Measurements from ENCODE around the gene ANKRD35.
"Not testable (repeated sequence)": the region's sequence is repeated elsewhere in the genome, so short reads cannot be mapped to it uniquely, and the experiment has no call there.

Gene ANKRD35

DNA sequence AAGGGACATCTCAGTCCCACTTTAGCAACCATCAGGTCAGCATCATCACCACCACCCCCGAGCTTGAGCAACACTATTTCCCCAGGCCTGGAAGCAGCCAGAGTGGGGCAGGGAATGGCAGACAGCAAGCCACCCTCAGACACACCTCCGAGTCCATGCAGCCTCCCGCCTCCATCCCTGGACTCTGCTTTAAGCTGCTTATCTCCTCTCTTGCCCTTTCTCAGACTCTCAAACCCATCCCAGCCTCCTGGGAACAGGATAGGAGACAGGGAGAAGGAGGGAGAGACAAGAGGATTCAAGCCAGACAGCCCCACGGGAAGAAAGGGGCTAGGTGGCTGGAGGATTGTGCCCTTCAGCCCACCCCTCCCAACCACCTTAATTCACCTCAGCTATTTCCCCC lies 28.5 kb downstream of the ANKRD35 start:
- no peak for DNase-seq

DNA sequence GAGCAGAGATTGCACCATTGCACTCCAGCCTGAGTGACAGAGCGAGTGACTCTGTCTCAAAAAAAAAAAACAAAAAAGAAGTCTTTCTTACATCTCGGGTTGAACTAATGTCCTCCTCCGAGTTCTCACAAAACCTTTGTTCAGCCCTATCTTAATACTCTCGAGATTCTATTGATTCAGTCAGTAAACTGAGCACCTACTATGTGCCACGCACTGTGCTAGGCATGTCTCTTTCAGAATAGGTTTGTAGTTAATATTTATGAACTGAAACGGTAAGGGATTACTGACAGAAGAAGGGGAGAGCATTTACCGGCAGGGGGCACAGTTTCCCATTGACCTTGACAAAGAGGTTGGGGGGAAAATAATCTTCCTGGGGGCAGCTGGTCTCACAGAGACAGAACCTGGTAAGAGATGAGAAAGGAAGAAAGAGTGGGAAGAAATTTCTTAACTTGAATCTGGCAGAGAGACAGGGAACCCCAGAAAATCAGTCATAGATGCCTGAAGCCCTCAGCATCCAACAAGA lies 30.2 kb downstream of the ANKRD35 start:
- no peak for DNase-seq

DNA sequence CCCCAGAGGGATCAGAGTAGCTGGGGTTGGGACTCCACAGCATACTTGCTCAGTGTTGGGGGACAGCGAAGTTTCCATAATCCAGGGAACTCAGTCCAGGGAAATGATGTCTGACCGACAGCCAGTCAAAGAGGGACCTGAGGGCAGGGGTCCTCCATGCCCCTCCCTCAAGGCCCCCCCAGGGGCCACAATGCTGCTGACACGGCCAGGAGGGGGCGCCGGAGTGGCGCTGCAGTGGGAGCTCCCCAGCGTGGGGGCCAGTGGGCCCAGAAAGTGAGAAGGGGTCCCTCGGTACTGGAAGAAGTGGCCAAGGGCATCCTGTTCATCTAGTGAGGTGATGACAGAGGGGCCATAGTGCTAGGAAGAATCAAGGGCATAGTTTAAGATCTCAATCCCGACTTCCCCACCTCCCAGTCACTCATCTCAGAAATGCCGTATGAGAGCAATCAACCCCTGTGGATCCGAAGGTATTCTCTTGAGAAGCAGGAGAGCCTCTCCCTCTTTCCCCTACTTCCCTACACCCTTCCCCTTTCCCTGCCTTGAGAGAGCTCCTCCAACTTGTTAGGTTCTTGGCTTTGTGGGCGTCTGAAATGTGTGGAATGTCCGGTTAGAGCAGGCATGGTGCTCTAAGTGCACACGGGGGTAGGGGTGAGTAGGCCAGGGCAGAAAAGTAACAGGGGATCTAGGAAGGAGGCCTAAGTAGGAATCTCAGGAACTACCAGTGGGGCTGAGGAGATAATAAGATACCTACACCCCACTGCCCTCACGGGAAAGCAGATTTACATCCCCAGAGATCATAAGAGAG lies 36.1 kb downstream of the ANKRD35 start:
- DNase-seq = peak; percentile 22

DNA sequence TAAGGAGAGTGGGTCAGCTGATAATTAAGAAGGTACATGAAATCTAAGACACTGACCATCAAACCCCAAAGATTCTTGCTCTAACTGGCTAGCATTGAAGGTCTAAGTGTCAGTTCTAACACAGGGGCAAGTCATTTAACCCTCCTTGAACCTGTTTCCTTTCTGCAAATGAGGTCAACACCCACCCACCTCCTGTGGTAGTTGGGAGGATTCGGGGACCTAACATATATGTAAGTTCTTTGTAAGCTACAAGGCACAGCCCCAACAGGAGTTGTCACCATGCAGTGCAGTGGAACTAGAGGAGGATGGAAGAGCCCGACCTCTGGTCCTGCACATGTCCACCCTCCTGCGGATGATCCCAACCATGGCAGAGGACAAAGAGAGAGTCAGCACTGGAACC lies 37.8 kb downstream of the ANKRD35 start:
- DNase-seq = no peak

DNA sequence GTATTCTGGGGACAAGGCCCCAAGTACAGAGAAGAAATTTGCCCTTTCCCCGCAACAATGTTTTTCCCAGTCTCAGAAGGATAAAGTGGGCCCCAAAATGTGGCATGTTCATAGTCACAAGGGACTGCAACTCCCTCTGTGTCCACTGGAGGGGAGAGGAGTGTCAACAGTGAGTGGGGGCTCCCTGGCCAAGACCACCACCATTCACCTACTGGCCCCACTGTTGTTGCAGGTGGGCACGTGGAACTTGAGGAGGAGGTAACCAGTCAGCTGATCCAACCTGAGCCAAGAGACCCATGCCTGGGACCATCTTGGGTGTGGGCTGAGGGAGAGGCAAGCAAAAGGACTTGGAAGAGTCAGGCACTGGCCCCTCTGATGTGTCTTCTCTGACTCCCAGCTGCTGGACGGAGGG lies 39.5 kb downstream of the ANKRD35 start:
- peak; percentile 74 for DNase-seq

DNA sequence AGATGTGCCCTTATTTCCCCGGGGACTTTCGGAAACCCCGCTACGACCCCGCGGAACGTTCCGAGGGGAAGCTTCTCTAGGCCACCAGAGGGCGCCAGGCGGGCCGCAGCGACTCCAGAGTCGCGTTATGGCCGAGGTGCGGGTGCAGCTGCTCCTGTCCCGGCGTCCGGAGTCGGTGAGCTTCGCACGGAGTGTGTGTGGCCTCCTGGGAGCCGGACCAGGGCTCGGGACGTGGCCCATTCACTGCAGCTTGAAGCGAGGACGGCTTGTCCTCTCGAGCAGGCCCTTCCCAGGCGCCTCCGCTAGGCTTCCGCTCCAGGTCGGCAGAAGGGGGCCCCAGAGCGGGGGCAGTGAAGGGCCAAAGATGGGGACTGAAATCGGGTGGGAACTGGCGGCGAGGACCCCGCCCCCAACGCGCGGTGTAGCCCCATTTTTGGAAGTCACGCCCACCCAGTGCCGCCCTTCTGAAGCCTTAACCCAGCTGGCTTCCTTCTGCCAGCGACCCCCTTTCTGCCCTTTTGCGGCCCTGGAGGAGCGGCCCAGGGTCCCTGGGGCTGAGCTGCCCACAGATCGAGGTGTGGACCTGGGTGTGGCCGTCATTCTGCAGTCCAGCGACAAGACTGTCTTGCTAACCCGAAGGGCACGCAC lies 40.0 kb downstream of the ANKRD35 start, which contains the start of gene NUDT17:
Gene NUDT17, plus strand, starts transcription at position 117 of the 648 bp plus-strand sequence. Its CDS starts 11 bp downstream, at position 128.
- peak; percentile 89 for DNase-seq

DNA sequence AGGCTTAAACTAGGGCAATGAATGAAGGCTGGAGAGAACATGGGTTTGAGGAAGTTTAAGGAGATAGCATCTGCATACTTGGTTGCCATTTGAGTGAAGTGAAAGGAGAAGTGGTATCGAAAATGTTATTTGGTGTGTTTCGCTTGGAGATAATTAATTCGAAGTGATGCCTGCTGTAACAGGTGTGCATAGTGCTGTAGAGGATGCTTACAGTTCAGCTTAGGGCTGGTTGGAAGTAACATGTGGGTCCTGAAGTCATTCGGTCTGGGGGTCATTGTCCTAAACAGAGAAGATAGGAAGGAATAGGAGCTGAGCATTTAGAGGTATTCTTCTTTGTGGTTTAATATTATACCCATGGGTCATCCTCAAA lies 40.5 kb downstream of the ANKRD35 start:
- DNase-seq = peak; percentile 90

DNA sequence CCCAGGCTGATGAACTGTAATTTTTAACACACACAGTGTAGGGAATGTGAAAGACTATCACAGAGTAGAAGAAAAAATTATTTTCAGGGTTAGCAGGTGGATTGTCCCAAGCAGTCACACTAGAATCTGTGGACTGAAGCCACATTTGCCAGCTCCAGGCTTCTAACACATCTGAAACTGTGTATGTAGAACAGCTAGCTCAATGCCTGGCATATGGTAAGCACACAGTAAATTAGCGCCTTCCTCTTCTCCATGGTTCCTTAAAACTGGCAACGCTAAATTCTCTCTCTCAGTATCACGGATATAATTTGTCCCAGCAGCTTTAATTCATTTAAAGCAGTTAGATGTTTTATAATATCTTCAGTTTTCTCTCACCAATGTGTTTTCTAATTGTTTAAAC lies 42.6 kb downstream of the ANKRD35 start:
- DNase-seq = no peak

DNA sequence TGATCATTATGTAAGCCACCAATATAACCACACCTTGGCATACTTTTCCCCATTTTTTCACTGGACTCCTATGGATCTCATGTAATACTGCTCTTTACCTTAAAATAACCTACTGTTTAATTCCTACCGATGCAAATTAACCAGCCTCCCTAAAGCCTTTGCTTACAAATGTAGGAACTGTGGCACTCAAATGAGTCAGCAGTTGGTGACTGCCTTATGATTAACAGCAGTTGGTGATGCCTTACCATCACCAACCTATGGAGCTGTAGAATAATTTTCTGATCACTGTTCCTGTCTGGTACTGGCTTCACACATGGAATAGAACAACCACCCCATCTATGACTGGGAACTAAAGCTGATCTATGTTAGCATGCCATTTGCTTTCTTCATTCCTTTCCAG lies 48.0 kb downstream of the ANKRD35 start:
- DNase-seq = no peak

DNA sequence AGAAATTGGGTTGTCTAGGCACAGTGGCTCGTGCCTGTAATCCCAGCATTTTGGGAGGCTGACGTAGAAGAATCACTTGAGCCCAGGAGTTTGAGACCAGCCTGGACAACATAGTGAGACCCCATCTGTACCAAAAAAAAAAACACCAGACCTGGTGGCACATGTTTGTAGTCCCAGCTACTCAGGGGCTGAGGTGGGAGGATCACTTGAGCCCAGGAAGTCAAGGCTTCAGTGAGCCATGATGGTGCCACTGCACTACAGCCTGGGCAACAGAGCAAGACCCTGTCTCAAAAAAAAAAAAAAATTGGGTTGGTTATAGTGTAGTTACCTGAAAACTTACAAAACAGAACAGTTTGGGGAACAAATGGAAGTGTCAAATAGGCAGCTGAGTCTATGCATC lies 54.9 kb downstream of the ANKRD35 start:
- not testable (repeated sequence) for DNase-seq

DNA sequence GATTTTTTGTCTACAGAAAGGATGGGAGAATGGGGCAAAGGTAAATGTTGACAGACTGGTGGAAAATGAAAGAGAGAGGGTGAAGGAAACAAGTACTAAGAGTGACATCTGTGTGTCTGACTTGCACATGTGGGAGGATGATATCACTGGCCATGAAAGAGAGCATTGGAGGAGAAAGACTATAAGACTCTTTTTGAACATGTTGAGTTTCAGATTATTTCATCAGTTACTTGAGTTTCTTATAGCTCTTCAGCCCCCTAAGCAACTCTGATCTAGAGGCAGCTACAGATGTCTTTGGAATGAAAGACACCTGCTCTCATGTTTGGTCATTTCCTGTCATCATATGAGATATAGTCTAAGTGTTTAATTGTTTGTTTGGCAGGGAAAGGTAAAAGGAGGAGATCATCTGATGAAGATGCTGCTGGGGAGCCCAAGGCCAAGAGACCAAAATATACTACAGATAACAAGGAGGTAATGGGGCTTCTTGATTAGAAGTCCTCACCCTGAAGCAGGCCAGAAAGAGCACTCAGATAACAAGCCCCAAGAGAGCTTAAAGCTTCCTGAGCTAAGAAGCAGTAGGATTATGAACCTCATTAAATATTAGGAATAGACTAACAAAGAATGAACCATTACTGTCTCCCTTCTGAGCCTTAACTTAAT lies 57.2 kb downstream of the ANKRD35 start:
- peak; percentile 31 for DNase-seq

DNA sequence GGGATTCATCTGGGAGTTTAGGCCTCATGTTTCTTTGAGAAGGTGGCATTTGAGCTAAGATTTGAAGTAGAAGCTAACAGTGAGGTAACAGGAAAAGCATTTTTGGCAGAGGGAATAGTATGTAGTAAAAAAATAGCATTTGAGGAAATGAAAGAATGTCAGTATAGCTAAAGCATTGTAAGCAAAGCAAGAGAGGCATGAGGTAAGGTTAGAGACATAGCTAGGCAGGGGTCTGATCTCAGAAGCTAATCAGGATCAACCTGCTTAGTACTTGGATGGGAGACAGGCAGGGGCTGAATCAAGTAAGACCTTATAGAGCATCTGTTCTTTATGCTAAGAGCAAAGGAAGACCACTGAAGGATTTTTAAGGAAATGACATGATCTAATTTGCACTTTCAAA lies 57.7 kb downstream of the ANKRD35 start:
- no peak for DNase-seq

DNA sequence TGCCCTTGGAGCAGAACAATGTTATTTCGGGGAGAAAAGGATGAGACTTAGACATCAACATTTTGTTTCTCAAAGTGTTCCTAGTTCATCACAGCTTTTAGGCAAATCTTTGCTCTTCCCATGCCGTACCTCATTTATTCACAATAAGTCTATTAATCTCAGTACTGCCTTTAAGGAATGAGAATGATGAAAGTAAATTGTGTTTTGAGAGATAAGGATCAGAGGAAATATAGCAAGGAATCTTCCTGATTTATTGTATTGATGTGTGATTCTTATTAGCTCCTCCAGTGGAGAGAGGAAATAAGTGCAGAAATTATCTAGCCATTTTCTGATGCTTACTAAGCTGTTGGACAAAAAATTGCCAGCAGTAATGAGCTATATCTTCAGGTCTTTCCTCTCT lies 59.6 kb downstream of the ANKRD35 start:
- no peak for DNase-seq

DNA sequence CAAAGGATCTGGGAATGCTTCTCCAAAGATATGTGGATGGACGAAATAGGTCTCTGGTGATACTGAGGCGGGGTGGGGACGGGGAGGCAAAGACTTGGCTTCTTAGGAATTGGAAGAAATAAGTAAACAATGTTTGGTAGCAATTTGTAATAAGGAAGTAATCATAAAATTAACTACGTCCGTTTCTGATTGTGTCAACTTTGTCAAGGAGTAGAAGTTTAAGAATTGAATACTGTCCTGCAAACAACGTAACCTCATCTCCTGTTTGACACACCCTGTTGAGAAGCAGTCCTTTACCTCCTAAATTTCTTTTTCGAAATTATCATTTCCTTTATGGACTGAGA lies 61.2 kb downstream of the ANKRD35 start:
- DNase-seq = no peak

DNA sequence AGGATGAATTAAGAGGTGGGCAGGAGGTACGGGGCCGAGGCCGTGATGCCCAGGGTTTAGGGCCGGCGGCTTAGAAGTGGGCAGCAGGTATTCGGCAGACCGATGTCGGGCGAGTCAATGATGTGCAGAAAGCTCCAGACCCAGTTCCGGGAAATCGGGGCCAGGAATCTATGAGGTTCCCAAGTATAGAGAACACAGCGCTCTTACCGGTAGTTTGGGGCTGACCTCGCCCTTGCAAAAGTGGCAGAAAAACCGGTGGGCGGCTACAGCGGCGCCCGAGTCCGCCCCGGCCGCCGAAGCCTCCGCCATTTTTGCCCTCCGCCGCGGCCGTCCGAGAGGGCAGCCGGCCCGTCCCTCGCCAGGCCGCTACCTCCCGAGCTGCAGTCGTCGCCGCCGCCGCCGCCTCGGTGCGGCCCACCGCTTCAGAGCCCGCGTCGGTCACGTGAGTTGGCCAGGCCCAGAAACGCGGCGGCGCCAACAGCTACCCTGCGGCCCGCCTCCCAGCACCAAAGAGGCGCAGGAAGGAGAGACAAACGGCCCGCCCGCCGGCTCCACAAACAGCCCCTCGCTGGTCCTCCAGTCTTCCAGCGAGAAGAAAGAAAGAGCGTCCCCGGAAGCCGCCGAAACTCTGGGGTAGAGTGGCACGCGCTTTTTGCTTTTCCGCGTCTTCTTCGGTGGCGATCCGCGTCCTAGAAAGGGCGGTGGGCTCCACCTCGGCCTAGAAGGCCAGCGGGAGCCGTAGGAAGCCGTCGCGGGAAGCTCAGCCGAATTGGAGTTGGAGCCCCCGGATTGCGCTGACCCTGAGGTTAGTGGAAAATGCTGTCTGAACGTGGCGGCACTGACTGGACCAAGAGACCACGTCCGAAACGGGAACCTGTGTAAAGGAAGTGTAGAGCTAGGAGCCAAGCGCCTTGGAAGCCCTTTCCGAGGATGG lies 61.8 kb downstream of the ANKRD35 start, which contains the start of the genes POLR3C and RNF115:
Gene POLR3C, plus strand, starts transcription at position 636 of the 934 bp plus-strand sequence. CDS start 1,577 bp downstream, outside the sequence.
Gene RNF115, minus strand, starts transcription at position 531 of the 934 bp plus-strand sequence. Its CDS starts 222 bp downstream, at position 309.
- peak; percentile 98 for DNase-seq

DNA sequence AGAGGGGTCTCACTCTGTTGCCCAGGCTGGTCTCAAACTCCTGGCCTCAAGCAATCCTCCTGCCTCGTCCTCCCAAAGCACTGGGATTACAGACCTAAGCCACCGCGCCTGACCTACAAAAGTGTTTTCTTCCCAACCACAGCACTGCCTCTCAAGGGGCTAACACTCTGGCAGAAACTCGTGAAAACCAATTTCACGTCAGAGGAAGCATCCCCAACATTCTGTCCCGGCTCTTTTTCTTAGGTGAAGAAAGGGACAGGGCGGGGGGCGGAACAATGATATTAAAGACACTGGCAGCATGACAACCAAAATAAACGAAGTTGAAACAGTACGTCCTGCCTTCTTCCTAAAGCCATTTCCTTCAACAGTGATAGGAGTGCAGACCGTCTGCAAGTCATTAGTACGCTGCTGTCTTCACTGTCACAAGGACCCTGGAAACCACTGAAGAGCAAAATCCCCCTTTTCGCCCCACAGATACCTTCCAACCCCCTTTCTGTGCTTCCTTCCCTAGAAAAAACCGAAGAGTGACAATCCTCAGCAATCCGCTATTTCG lies 62.8 kb downstream of the ANKRD35 start:
- not testable (repeated sequence) for DNase-seq

DNA sequence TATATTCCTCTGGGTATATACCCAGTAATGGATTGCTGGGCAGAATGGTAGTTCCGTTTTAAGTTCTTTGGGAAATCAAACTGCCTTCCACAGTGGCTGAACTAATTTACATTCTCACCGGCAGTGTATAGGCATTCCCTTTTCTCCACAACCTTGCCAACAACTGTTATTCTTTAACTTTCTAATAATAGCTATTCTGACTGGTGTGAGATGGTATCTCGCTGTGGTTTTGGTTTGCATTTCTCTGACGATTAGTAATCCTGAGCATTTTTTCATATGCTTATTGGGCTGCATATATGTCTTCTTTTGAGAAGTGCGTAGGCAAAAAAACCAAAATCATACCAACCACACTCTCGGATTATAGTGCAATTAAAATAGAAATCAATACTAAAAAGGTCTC lies 67.6 kb downstream of the ANKRD35 start:
- DNase-seq = peak; percentile 45

All from OCI-M1 (cell line).